ENCODE results near the gene EVX2. TPM values are rescaled to one million over a fixed set of nuclear protein-coding genes. Genes with fewer than 3 reads are reported as not detected.

Gene EVX2
- not detected in 2 replicates for total RNA-seq

DNA sequence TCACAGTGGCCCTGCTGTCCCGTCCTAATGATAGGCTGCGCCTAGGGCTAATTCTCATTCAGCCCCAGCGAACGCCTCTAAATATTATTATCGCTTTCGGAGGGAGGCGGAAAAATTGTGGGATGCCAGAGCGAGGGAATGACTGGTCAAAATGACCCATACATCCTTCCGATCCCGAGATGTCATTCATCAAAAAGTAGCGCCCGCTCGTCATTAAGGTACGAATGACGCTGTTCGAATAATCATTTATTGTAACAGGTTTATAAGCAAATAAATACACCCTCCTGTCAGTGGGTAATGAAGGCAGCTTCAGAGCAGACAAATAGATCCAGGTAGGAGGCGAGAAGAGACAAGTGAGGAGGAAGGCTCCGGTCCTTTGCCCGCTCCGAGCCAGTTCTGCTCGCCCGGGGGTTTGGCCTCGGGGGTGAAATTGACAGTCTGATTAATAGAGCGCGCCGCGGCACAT lies at the start of gene EVX2:
TSS of gene EVX2 (minus strand) at position 167 of the 466 bp plus-strand sequence. CDS start 186 bp downstream, outside the sequence.

DNA sequence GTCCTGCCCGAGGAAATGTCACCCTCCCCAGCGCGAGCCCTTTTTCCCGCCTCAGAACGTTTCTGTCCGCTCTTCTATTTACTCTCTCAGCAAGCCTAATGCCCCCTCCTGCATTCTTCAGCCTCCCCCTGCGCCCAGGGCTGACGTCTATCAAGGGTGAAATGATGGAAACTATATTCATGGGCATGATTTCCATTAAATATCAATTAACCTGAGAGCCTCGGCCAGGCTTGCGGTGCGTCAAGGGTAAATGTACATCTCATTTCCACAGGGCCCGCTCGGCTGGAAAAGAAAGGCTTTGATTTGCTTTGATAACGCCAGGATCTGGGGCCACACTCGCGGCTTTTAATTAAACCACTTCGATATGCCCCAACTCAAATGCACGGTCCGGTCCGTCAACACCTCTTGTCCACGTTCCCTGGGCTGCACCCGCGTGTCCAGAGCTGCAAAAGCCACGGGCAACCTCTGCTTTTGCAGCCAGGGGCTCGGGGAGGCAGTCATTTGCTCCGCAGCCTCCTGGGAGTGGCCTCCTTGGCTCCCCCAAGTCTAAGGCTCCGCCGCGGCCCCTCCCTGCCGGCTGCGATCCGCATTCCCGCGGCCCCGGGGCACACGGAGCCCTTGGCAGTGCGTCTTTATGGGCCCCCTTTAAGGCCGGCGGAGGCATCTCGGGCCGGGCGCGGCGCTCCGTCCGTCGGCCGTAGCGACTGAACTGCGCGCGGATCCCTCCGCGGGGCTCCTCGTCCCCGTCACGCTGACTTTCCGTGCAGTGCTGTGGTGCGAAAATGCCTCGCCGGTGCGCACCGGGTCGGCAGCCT lies 45.4 kb upstream of the EVX2 start, which contains the start of gene HOXD8:
TSS of gene HOXD8 (plus strand) at position 724 of the 815 bp plus-strand sequence. CDS start 662 bp downstream, outside the sequence.

DNA sequence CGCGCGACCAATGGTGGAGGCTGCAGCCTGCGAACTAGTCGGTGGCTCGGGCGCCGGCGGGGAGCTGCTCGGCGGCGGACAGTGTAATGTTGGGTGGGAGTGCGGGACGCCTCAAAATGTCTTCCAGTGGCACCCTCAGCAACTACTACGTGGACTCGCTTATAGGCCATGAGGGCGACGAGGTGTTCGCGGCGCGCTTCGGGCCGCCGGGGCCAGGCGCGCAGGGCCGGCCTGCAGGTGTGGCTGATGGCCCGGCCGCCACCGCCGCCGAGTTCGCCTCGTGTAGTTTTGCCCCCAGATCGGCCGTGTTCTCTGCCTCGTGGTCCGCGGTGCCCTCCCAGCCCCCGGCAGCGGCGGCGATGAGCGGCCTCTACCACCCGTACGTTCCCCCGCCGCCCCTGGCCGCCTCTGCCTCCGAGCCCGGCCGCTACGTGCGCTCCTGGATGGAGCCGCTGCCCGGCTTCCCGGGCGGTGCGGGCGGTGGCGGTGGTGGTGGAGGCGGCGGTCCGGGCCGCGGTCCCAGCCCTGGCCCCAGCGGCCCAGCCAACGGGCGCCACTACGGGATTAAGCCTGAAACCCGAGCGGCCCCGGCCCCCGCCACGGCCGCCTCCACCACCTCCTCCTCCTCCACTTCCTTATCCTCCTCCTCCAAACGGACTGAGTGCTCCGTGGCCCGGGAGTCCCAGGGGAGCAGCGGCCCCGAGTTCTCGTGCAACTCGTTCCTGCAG lies 39.1 kb upstream of the EVX2 start, which contains the start of gene HOXD9:
TSS of gene HOXD9 (plus strand) at position 37 of the 728 bp plus-strand sequence. CDS start at position 87, 50 bp downstream.

DNA sequence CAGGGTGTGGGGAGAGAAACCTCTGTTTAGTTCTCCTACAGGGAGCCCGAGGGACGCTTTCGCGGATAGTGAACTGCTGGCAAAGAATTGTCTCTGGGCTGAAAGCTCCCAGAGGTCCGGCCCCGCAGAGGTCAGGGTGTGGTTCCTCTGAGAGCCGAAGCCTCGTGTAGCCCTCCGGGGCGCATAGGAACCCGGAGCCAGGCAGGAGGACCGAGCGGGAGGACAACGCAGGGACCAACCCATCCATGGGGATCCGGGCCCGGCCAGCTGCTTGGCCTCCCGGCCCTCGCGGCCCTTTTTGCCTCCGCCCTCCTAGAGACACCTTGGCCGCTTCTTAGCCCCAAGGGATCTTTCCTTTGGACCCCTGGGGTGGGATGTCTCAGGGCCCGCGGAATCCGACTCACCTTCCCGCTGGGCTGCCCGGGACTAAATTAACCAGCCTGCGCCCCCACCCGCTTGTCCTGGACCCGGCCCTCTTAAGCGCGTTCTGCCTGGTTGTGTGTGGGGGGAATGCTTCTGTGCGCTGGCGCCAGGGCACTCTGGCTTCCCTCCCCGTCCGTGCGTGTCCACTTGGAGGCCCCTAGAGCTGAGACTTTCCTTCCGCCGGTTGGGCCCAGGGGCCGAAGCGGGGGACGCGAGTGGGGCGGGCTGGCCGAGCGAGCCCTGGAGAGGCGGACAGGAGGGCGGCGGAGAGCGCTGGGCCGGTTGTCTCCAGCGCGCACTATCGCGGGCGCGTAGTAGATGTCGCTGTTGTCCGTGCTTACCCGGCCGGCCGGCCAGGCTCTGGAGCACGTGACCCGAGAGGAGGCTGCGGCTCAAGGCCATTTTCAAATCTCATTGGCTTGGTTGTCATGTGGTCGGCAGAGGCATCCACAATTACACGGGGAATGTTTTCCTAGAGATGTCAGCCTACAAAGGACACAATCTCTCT lies 32.4 kb upstream of the EVX2 start, which contains the start of gene HOXD10:
TSS of gene HOXD10 (plus strand) at position 896 of the 931 bp plus-strand sequence. CDS start 56 bp downstream, outside the sequence.

DNA sequence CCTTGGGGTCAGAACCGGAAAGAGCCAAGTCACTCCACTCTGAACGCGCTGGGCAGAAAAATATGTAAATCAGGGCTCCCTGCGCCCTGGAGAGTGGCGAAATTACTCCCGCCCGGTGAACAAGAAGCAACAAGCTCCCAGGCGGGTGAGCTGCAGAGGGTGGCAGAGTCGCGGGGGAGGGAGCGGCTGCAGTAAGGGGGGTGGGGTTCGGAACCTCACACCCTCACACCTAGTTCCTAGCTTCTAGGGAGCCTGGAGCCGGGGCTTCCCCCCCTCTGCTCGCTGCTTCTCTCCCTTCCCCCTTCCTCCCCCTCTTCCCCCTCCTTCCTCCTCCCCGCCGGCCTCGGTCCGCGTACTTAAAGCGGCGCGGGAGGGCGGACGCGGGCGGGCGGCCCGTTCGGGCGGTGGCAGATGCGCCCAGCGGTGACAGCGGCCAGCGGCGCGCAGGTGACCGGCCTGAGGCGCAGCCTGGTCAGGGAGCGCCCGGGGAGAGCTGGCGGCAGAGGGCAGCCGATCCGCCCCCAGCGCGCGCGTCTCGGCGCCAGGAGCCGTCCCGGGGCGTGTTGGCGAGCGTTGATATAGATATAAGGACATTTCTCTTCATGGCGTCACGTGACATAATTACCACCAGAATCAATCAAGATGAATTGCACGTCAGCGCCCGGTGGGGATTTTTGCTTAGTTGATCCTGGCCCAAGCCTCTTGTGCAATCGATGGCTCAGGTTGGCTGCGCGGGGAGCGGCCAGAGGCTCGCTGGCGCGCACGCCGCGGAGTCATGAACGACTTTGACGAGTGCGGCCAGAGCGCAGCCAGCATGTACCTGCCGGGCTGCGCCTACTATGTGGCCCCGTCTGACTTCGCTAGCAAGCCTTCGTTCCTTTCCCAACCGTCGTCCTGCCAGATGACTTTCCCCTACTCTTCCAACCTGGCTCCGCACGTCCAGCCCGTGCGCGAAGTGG lies 23.1 kb upstream of the EVX2 start, which contains the start of gene HOXD11:
TSS of gene HOXD11 (plus strand) at position 700 of the 959 bp plus-strand sequence. CDS start at position 776, 76 bp downstream.

DNA sequence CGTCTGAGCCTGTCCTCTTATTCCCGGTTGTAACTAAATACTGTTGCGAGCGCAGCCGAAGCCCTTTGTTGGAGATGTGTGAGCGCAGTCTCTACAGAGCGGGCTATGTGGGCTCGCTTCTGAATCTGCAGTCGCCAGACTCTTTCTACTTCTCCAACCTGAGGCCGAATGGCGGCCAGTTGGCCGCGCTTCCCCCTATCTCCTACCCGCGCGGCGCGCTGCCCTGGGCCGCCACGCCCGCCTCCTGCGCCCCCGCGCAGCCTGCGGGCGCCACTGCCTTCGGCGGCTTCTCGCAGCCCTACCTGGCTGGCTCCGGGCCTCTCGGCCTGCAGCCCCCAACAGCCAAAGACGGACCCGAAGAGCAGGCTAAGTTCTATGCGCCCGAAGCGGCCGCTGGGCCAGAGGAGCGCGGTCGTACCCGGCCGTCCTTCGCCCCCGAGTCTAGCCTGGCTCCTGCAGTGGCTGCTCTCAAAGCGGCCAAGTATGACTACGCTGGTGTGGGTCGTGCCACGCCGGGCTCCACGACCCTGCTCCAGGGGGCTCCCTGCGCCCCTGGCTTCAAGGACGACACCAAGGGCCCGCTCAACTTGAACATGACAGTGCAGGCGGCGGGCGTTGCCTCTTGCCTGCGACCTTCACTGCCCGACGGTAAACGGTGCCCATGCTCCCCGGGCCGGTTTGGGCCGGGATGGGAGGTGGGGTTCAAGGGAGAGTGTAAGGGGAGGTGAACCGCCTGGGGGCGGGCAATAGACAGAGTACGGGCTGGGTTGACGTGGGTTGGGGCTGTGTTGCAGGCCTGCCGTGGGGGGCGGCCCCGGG lies 16.2 kb upstream of the EVX2 start, which contains the start of gene HOXD12:
TSS of gene HOXD12 (plus strand) at position 68 of the 819 bp plus-strand sequence. CDS start at position 75, 7 bp downstream.

DNA sequence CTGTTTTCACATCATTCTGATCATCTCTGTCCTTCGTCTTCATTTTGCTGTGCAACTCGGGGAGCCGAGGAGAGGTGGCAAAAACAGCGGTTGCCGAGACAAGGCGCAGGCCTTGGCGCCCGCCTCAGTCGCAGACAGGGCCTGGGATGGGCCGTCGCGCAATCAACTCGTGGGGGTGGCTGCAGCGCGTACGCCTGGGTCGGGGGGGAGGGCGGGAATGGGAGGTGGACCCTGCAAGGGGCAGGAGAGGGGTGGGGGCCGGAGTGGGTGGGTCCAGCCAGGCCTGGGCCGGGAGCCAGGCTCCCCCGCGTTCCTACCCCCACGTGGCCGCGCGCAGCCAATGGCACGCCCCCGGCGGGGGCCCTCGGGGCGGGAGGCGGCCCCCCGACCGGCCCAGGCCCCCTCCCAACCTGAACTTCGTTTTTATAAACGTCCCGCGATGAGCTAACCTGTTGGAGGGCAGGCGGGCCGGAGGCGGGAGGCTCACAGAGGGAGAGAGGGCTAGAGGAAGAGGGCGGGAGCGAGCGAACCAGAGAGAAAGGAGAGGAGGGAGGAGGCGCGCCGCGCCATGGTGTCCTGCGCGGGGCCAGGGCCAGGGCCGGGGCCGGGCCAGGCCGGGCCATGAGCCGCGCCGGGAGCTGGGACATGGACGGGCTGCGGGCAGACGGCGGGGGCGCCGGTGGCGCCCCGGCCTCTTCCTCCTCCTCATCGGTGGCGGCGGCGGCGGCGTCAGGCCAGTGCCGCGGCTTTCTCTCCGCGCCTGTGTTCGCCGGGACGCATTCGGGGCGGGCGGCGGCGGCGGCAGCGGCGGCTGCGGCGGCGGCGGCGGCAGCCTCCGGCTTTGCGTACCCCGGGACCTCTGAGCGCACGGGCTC lies 8.7 kb upstream of the EVX2 start, which contains the start of gene HOXD13:
TSS of gene HOXD13 (plus strand) at position 452 of the 875 bp plus-strand sequence. CDS start at position 622, 170 bp downstream.

Other genes with a start within 250 kb of the EVX2 start
- gene LNPK, start 81.7 kb downstream of the EVX2 start, total RNA-seq, result 3.8 and 4.7 TPM in 2 replicates
- not detected in 2 replicates for gene HOXD13, start 8.8 kb upstream of the EVX2 start, total RNA-seq
- not detected in 2 replicates for gene HOXD12, start 15.8 kb upstream of the EVX2 start, total RNA-seq
- 0.10 TPM in 1 of 2 replicates, not detected in the other for gene HOXD11, start 23.3 kb upstream of the EVX2 start, total RNA-seq
- 4.4 and 7.5 TPM in 2 replicates for gene HOXD10, start 32.8 kb upstream of the EVX2 start, total RNA-seq
- 13.6 and 17.2 TPM in 2 replicates for gene HOXD9, start 38.8 kb upstream of the EVX2 start, total RNA-seq
- 17.3 and 24.1 TPM in 2 replicates for gene HOXD8, start 45.7 kb upstream of the EVX2 start, total RNA-seq
- 2.9 and 3.8 TPM in 2 replicates for gene HOXD4, start 67.6 kb upstream of the EVX2 start, total RNA-seq
- gene HOXD3, start 73.3 kb upstream of the EVX2 start, total RNA-seq, result 4.6 and 4.9 TPM in 2 replicates
- 3.7 and 7.3 TPM in 2 replicates for gene HOXD1, start 104.7 kb upstream of the EVX2 start, total RNA-seq
- 47.6 and 58.7 TPM in 2 replicates for gene MTX2, start 185.5 kb upstream of the EVX2 start, total RNA-seq

Data from mammary microvascular endothelial cell (primary cell).